HG03575 (cell line): ENCODE measurements around the gene HDAC8.
"Not testable (repeated sequence)": the region's sequence is repeated elsewhere in the genome, so short reads cannot be mapped to it uniquely, and the experiment has no call there.

ENCODE experiments used
- ATAC-seq: cut with Tn5 transposase; IDR thresholded peaks from one replicate; pipeline ENCODE4 v1.9.1; 2021; ENCODE audit not compliant: unreplicated experiment, insufficient number of reproducible peaks, low FRiP score; ENCODE audit errors: extremely low read depth

The HDAC8 gene

DNA sequence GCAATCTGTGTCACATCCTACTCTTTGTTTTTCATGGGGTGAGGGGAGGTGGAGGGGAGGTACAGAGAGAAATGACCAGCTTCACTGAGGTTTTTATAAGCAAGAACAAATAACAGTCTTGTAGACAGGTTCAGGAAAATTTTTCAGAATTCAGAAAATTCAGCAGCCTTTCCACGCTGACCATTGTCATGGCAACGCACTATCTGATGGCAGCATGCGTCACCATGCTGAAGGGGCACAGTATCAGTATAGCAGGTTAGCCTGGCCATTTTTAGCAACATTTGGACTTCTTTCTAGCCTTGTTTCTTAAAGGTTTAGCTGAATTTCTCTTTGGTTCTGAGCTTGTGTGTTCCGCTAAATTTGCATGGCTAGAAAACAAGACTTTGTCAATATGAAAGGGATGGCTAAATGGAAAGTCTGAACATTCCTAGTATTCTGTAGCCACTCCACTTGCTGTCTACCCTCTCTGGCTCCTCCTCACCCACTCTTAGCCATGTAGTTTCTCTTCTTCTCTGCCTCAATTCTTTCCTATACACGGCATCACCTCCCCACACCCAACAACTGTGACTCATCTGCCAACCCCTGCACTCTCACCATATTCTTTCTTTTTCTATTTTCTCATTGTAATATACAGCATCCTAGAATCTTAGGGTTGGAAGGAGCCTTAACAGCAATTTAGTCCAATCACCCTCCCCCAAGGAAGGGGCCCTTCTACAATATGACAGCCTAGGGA lies 224.2 kb downstream of the HDAC8 start:
- no peak for ATAC-seq

DNA sequence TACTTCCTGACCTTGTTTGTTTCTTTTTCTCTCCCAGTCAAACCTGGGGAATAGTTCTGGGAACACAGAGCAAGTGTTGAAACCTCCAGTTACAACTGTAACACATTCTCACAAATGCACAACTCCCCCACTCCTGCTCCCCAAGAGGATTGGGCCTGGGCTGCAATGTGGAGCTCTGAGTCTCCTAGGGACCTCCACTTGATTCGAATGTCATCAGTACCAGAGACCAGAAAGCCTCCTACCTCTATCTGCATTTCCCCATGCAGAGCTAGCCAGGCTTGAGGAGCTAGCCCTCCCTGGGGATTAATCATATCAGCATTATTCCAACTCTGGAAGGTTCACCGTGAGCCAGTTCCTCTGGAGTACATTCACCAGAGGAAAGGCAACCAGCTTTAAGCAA lies 225.3 kb downstream of the HDAC8 start:
- ATAC-seq: no peak

- no peak for ATAC-seq
These were observed 226.2 kb downstream of the HDAC8 start for GRCh38 chrX:72346302-72346949.

GRCh38 chrX:72340626-72341025 lies 232.0 kb downstream of the HDAC8 start:
- ATAC-seq: no peak

- no peak for ATAC-seq
These were observed 232.6 kb downstream of the HDAC8 start for GRCh38 chrX:72340041-72340440.

DNA sequence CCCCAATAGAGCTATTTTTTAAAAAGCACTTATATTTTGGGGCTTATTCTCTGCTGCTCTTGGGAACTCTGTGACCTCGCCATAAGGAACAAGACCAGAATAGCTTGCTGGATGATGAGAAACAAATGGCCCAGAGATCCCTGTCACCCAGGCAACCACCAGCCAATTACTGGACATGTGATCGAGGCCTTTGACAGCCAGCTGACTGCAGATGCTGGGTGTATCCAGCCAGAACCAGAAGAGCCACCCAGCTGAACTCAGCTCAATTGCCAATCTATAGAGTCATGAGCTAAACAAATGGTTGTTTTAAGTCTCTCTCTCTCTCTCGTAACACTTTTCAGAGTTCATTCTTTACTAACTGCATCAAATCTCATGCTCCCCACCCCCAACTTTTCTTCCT lies 242.5 kb downstream of the HDAC8 start:
- ATAC-seq: no peak

- ATAC-seq: no peak
These were observed 245.9 kb downstream of the HDAC8 start for GRCh38 chrX:72326605-72327300.

GRCh38 chrX:72319651-72320050 lies 253.0 kb downstream of the HDAC8 start:
- not testable (repeated sequence) for ATAC-seq

DNA sequence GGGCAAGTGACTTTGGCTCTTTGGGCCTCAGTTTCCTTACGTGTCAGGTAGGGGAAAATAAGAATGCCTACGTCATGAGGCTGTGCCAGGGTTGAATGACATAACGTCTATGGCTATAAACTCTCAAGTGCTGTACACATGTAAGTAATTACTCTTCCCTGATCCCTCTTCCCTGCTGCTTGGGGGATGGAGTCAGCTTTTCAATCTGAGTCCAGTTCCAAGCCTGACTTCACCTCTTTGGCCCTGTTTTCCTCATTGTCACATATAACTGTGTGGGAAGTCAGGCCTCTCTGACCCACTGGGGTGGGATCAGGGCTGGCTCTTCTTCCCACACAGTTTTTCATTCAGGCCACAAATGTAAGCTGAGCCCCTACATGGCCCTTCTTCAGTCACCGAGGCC lies 255.5 kb downstream of the HDAC8 start:
- ATAC-seq: no peak

- ATAC-seq: no peak
These were observed 256.1 kb downstream of the HDAC8 start for GRCh38 chrX:72316408-72317110.

GRCh38 chrX:72314881-72315280 lies 257.8 kb downstream of the HDAC8 start:
- no peak for ATAC-seq

DNA sequence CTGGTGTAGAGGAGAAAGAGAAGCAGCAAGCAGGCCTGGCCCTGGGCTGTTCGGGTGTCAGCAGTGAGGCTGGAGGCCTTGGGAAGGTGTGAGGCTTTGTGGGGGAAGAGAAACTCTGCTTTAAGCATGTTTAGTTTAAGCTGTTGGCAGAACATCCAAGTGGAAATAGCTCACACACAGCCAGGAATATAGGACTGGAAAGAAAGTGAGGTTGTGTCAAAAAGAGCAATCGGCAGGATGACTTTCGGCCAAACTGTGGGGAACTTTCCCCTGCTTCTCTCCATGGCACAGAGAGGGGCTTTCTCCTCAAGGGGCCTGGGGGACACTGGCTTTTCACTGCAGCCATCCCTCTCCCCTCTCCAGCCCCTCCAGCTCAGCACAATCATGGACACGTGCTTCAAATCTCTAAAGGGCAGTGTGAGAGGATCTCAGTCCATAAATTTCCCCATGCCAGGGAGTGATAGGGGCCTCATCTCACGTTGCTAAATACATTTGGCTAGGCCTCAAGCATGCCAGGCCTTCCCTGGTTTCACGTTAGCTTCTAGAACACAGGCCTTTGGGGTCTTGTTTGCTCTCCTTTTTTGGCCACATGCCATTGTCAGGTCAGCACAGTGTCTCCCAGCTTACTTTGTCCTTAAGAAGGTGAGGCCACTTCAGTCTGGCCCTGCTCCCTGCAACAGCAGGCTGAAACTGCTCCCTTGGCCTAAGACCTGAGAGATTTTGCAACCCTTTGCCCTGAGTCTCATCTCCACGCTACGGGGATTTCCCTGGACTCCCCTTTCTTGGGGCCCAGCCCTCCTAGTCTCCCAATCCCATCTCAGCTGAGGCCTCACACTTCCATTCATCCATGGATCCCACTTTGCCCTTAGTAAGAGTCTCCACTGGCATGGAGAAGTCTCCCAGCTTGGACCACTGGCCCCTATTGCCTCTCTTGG lies 258.7 kb downstream of the HDAC8 start:
- ATAC-seq: no peak

DNA sequence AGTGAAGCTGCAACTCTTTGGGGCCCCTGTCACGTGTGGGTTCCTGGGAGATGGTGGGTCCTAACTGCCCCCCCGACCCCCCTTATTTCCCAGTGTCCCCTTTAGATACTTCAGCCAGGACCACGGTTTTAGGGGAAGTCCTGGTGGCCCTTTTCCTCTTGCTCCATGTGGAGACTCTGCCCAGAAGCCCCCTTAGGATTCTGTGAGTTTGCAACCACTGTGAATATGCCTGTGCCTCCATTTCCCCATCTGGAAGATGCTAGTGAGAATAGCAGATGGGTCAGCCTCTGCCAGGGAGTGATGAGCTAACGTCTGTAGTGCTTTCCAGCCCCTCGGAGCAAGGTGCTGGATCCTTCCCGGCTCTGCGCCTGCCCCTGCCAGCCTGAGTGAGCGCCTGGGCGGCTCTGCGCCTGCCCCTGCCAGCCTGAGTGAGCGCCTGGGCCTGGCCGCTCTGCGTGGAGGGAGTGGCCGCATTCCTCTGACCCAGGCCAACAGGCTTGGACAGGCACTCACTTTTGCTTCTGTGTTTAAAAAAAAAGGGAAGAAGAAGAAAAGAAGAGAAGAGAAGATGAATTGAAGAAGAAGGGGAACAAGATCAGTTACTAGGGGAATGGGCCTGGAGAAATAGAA lies 260.2 kb downstream of the HDAC8 start:
- no peak for ATAC-seq

DNA sequence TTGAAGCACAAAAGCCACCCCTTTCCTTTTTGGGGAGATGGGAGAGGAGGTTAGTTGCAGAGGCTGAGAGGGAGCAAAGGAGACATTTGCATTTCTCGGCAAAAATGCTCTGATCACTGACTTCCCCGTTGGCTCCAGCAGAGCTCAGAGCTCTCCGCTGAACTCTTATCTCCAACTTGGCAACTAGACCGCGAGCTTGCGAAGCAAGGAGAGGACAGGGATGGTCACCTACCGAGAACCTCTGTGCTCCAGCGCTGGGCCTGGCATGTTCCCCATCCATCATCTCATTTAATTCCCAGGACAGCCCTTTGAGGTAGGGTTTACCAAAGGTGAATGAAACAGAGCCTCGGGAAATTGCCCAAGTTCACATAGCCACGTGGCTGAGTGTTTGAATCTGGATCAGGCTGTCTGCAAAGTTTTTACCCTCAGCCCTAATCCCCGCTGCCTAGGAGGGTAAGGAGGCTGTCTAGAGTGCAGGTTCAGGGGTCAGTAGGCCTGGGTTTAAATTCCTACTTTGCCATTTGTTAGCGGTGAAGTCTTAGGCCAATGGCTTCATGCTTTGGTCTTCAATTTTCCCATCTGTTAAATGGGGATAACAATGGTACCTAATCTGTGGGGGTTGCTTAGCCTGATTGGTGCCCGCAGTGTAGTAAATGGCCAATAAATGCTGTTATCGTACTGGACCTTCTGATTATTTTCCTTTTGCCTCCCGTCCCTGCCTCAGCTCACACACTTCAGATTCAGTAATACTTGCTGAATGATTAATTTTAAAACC lies 263.2 kb downstream of the HDAC8 start:
- ATAC-seq: no peak

- ATAC-seq: no peak
These were observed 263.9 kb downstream of the HDAC8 start for GRCh38 chrX:72308566-72309296.

GRCh38 chrX:72308209-72308565 lies 264.5 kb downstream of the HDAC8 start:
- ATAC-seq: no peak

- no peak for ATAC-seq
These were observed 265.0 kb downstream of the HDAC8 start for GRCh38 chrX:72307646-72308051.
